Left ventricle myocardium inferior (tissue), 1 donor: ENCODE results near the gene ZCCHC24. TPM values are rescaled to one million over a fixed set of nuclear protein-coding genes. Genes with fewer than 3 reads are reported as not detected.

Source experiments
- DNase-seq: peaks from one replicate; pipeline ENCODE4 v3.0.0-alpha.2; 2020
- H3K27ac ChIP-seq: fragments of 200-600 bp; replicated peaks from 2 replicates; pipeline ENCODE4 v1.8.0; 2021
- H3K27me3 ChIP-seq: fragments of 200-600 bp; 2 replicates; pipeline ENCODE4 v1.8.0; 2021; ENCODE audit warnings: low read depth
- H3K36me3 ChIP-seq: fragments of 200-600 bp; 2 replicates; pipeline ENCODE4 v1.8.0; 2021
- H3K4me1 ChIP-seq: fragments of 200-600 bp; 2 replicates; pipeline ENCODE4 v1.8.0; 2021
- H3K4me3 ChIP-seq: fragments of 200-600 bp; 2 replicates; pipeline ENCODE4 v1.8.0; 2021; ENCODE audit warnings: mild to moderate bottlenecking, moderate library complexity
- H3K9me3 ChIP-seq: fragments of 200-600 bp; replicated peaks from 2 replicates; pipeline ENCODE4 v1.8.0; 2021
- CTCF ChIP-seq: fragments of 200-600 bp; IDR thresholded peaks from 2 replicates; pipeline ENCODE4 v1.8.0; 2021; ENCODE audit warnings: antibody characterized with exemption, mild to moderate bottlenecking, borderline replicate concordance
- intact Hi-C: fragments of 100-400 bp; cut with micrococcal nuclease; formaldehyde crosslinking; loops from one replicate; pipeline ENCODE4 v1.11.0; 2022
- total RNA-seq: library from RNA; stranded (reverse); fragmentation: NEBNext Ultra II Directional; extraction: Animal tissue kit (Norgen Biotek cat#: 25700); gene quantifications from one replicate; pipeline ENCODE4 v1.2.1, GENCODE V29; 2021
- donor health status: DM: no; HTN: yes; CAD: no; lungs with severe emphysema.

The ZCCHC24 gene
- total RNA-seq, 1 donor from 2014 or later = 47.5 TPM

DNA sequence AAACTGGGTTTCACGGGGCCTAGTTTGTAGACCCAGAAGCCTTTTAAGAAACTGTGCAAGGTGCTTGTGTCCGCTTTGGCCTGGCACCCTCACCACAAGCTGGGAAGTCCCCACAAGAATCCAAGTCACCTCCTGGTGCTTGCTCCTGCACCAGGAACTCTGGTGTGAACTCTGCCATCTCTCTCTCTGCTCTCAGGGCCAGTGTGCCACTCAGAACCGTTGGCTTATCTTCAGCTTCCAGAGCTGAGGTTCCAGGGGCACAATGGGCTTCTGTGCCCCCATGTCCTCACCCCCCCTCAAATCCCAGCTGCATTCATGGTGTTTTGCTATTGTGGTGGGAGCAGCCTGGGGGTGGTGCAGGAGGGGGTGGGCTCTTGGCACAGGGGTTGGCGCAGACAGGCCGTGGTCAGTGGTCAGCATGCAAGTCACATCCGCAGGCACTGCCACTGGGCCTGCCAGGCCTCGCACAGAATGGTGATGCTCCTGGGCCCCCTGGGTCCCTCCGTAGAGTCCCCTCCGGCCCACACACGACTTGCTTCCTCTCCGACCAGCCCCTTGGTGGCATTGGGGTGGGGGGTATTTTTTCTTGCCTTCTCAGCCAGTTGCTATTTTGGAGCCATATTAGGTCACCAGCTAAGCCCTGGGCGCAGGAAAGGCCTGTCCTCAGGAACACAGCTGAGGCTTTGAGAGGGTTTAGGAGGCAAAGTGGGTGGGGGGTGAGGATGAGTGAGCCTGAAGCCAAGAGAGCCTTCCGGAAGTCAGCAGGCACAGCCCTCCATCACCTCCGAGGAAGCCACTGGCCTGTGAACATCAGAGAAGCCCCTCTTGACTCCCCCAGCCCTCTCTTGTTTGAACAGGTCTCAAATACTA is 3.0 kb downstream of the ZCCHC24 start:
- H3K4me3 ChIP-seq = peak overlapping the region; percentile 99
- peaks cover 88% of the 10 kb centered on the region for H3K4me1 ChIP-seq
- no peaks in the 10 kb centered on the region for H3K9me3 ChIP-seq
- no peak for DNase-seq
- H3K27ac ChIP-seq = peak overlapping the region; percentile 99
- H3K27me3 ChIP-seq = no peaks in the 10 kb centered on the region
- intact Hi-C loops = no loop called here
- peaks cover 5% of the 10 kb centered on the region for H3K36me3 ChIP-seq
- no peak for TF ChIP-seq CTCF

DNA sequence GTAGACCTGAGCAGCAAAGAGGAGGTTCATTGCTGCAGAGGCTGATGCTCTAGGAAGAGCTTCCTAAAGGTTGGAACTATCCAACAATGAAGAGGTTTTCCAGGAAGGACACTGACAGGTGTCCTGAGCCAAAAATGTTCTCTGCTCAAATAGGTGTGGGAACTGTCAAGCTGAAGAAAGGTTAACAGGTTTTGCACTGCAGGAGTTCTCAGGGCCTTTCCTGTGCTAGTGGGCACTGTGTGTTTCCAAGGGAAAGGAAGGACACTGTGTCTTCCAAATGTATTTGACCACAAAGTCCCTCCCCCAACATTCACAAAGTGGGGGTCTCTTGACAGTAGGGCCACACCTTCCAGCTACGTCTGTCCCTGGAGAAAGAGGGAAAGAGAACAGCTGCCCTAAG is 4.0 kb downstream of the ZCCHC24 start:
- DNase-seq = no peak
- Histone ChIP-seq H3K36me3 (peaks cover 5% of the 10 kb centered on the region), H3K4me3 (no peak overlapping the region), H3K4me1 (peaks cover 93% of the 10 kb centered on the region), H3K9me3 (no peaks in the 10 kb centered on the region), H3K27ac (peak overlapping the region; percentile 99), H3K27me3 (no peaks in the 10 kb centered on the region)
- intact Hi-C loops = no loop called here
- no peak for TF ChIP-seq CTCF

DNA sequence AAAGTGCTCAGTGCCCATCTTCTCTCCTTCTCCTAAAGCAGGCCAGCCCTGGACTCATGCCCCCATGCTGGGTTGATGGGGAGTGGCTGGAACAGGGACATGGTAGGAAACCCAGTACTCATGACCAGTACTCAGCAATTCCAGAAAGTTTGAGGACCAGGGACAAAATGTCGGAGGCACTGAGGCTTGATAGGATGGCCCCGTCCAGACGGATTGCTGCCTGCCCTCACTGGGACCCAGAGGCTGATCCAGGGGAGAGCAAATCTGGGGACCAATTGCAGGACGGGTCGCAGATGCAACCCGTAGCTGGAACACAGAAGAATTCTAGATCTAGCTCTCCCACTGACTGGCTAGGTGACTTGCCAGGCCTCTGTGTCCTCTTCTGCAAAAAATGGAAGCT is 5.1 kb downstream of the ZCCHC24 start:
- Histone ChIP-seq H3K4me1 (peaks cover 99% of the 10 kb centered on the region), H3K27me3 (no peaks in the 10 kb centered on the region), H3K4me3 (no peak overlapping the region), H3K36me3 (peaks cover 5% of the 10 kb centered on the region), H3K27ac (peak overlapping the region; percentile 44), H3K9me3 (no peaks in the 10 kb centered on the region)
- TF ChIP-seq CTCF = no peak
- intact Hi-C loops = no loop called here
- DNase-seq = no peak

- H3K4me3 ChIP-seq = peak overlapping the region; percentile 22
- no peak for DNase-seq
- TF ChIP-seq CTCF = no peak
- H3K27me3 ChIP-seq = no peaks in the 10 kb centered on the region
- H3K4me1 ChIP-seq = peaks cover 99% of the 10 kb centered on the region
- intact Hi-C loops = no loop called here
- no peaks in the 10 kb centered on the region for H3K9me3 ChIP-seq
- peak overlapping the region; percentile 90 for H3K27ac ChIP-seq
- H3K36me3 ChIP-seq = peaks cover 5% of the 10 kb centered on the region
Measured at GRCh38 chr10:79438699-79439085, 6.7 kb downstream of the ZCCHC24 start.

GRCh38 chr10:79438021-79438698 is 7.3 kb downstream of the ZCCHC24 start:
- Histone ChIP-seq H3K27me3 (no peaks in the 10 kb centered on the region), H3K36me3 (peaks cover 5% of the 10 kb centered on the region), H3K4me3 (peak overlapping the region; percentile 22), H3K9me3 (no peaks in the 10 kb centered on the region), H3K4me1 (peaks cover 99% of the 10 kb centered on the region), H3K27ac (peak overlapping the region; percentile 90)
- no peak for DNase-seq
- peak; percentile 32 for TF ChIP-seq CTCF
- intact Hi-C loops = no loop called here
